Measurements from ENCODE around the gene NCS1. TPM values are rescaled to one million over a fixed set of nuclear protein-coding genes. Genes with fewer than 3 reads are reported as not detected.
A peak's percentile ranks its signal among the peaks of the same experiment; 100 is the strongest.

The NCS1 gene
- total and polyA plus RNA-seq, 2 donors (not counting 1 experiment from before 2014, with no cell fraction given): 44.9 to 52.0 TPM

DNA sequence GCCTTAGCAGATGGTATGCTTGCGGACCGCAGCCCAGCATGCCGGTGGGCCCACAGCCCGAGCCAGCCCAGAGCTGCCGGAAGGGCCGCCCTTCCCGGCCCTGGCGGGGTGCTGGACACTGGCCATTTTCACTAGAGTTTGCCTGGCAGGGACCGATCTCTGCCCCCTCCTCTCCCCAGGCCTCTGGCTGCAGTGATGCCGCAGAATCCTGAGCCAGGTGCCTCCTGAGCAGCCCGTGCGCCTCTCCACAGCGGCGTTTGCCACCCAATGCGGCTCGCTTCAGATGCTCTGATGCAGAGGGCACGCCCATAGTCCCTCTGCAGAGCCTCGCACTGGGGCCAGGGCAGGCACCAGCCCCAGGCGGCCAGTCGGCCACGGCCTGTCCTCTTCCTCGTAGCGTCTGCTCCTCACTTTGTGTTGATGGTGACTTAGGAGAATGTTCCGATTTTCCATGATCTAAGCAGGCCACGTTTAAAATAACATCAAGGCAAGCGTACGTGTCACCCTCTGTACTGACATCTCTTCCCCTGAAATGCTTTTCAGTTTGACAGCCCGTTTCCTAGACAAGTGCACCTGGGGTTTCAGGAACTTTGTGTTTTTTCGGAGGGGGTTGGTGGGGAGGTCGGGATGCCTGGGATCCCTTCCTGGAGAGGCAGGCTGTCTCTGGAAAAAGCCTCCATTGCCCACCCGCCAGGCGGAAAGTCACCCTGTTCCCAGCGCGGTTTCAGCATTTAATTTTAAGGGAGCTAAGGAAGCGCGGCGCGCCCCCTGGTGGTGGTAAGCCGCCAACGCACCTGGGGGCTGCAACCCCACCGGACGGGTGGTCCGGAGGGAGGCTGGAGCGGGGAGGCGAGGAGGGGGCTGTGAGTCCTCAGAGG is 63.6 kb downstream of the NCS1 start:
- peaks cover 9% of the 10 kb centered on the region for H3K36me3 ChIP-seq (ENCODE audit: control insufficient read depth, insufficient read depth, low read length)
- H2AFZ ChIP-seq (ENCODE audit: low read length): no peak overlapping the region
- no peak overlapping the region for H3K27ac ChIP-seq (ENCODE audit: insufficient read depth, low read length)
- no peak overlapping the region for H3K9ac ChIP-seq (ENCODE audit: insufficient read depth, low read length)
- TF ChIP-seq EZH2 (IDR thresholded peaks at IDR 0.05; ENCODE audit: low read length, missing control alignments): no peak
- TF ChIP-seq, protein P1, sequence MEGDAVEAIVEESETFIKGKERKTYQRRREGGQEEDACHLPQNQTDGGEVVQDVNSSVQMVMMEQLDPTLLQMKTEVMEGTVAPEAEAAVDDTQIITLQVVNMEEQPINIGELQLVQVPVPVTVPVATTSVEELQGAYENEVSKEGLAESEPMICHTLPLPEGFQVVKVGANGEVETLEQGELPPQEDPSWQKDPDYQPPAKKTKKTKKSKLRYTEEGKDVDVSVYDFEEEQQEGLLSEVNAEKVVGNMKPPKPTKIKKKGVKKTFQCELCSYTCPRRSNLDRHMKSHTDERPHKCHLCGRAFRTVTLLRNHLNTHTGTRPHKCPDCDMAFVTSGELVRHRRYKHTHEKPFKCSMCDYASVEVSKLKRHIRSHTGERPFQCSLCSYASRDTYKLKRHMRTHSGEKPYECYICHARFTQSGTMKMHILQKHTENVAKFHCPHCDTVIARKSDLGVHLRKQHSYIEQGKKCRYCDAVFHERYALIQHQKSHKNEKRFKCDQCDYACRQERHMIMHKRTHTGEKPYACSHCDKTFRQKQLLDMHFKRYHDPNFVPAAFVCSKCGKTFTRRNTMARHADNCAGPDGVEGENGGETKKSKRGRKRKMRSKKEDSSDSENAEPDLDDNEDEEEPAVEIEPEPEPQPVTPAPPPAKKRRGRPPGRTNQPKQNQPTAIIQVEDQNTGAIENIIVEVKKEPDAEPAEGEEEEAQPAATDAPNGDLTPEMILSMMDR (conservative IDR thresholded peaks at IDR 0.05 in 1 of 2, IDR thresholded peaks at IDR 0.05 in 1 of 2; ENCODE audit: low read depth in 1 of 2, low read length in 2 of 2): peak; percentile 92 to 97
- H3K27me3 ChIP-seq (ENCODE audit: control insufficient read depth, insufficient read depth, low read length): no peaks in the 10 kb centered on the region
- H3K4me2 ChIP-seq (ENCODE audit: extremely low read depth, insufficient read depth, low read length): peak overlapping the region; percentile 19
- H3K79me2 ChIP-seq (ENCODE audit: control insufficient read depth, insufficient read depth, low read length): no peaks in the 10 kb centered on the region
- no peak overlapping the region for H3K4me3 ChIP-seq (replicated peaks in 1 of 4; ENCODE audit: control extremely low read depth in 1 of 4, insufficient read depth in 1 of 4, low read depth in 3 of 4, low read length in 4 of 4)
- no peaks in the 10 kb centered on the region for H4K20me1 ChIP-seq (ENCODE audit: control insufficient read depth, extremely low read depth, insufficient read depth, low read length)
- peaks cover 7% of the 10 kb centered on the region for H3K4me1 ChIP-seq (ENCODE audit: control insufficient read depth, extremely low read depth, insufficient read depth, low read length)
- DNase-seq (ENCODE audit: low read depth in 2 of 2): peak; percentile 46 to 61
- H3K9me3 ChIP-seq (ENCODE audit: control insufficient read depth, insufficient read depth, low read depth, low read length): no peaks in the 10 kb centered on the region

DNA sequence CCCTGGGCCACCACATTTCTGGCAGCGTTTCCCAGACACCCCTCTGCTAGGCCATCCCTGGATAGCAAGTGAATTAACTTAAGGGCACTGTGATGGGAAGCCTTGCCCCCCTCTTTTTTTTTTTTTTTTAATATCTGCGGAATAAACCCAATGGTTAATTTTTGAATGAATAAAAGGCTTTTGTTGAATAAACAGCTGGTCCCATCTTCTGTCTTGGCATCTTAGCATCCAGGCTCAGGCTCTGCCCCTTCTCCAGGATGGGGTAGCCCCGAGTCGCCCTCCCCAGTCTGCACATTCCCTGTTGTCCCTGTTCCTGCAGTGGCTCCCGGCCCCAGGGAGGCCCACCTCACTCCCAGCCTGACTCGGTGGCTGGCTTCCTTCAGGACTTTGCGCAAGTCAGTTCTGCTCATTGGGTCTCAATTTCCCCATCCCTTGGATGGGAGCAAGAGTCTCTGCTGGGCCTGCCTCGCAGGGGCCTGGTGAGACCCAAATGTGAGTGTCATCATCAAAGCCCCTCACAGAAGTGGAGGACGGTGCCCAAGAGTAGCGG is 64.3 kb downstream of the NCS1 start:
- Histone ChIP-seq H3K27ac (ENCODE audit: insufficient read depth, low read length) (no peak overlapping the region), H3K4me2 (ENCODE audit: extremely low read depth, insufficient read depth, low read length) (no peak overlapping the region)

DNA sequence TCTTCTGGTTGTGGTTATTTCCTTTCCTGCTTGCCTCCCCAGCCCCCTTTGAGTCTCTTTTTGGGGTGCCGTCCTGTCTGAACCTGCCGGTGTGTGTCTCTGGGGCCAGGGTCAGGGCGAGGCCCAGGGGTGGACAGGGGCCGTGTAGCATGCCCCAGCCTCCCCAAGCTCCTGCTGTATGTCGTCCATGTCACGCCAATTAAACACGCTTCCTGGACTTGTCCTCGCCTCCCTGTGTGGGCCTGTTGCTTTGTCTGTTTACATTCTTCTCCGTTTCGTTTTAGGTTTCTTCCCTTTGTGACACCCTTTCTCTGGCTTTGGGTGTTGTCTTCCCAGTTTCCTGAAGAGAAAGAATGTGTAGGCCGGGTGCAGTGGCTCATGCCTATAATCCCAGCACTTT is 64.9 kb downstream of the NCS1 start:
- Histone ChIP-seq H3K27me3 (ENCODE audit: control insufficient read depth, insufficient read depth, low read length) (no peaks in the 10 kb centered on the region), H3K9ac (ENCODE audit: insufficient read depth, low read length) (no peak overlapping the region), H3K9me3 (ENCODE audit: control insufficient read depth, insufficient read depth, low read depth, low read length) (no peaks in the 10 kb centered on the region), H3K4me1 (ENCODE audit: control insufficient read depth, extremely low read depth, insufficient read depth, low read length) (peaks cover 7% of the 10 kb centered on the region), H3K79me2 (ENCODE audit: control insufficient read depth, insufficient read depth, low read length) (no peaks in the 10 kb centered on the region), H4K20me1 (ENCODE audit: control insufficient read depth, extremely low read depth, insufficient read depth, low read length) (no peaks in the 10 kb centered on the region), H3K27ac (ENCODE audit: insufficient read depth, low read length) (no peak overlapping the region), H3K4me3 (replicated peaks in 1 of 4; ENCODE audit: control extremely low read depth in 1 of 4, insufficient read depth in 1 of 4, low read depth in 3 of 4, low read length in 4 of 4) (no peak overlapping the region), H2AFZ (ENCODE audit: low read length) (no peak overlapping the region), H3K4me2 (ENCODE audit: extremely low read depth, insufficient read depth, low read length) (no peak overlapping the region), H3K36me3 (ENCODE audit: control insufficient read depth, insufficient read depth, low read length) (peaks cover 9% of the 10 kb centered on the region)
- DNase-seq (ENCODE audit: low read depth in 2 of 2): no peak
- TF ChIP-seq, protein P1 (conservative IDR thresholded peaks at IDR 0.05 in 1 of 2, IDR thresholded peaks at IDR 0.05 in 1 of 2; ENCODE audit: low read depth in 1 of 2, low read length in 2 of 2): no peak
- TF ChIP-seq EZH2 (IDR thresholded peaks at IDR 0.05; ENCODE audit: low read length, missing control alignments): no peak

More for the DNA sequence above, 64.3 kb downstream of the NCS1 start:
- no peak for DNase-seq (ENCODE audit: low read depth in 2 of 2)
- no peaks in the 10 kb centered on the region for H3K9me3 ChIP-seq (ENCODE audit: control insufficient read depth, insufficient read depth, low read depth, low read length)
- TF ChIP-seq EZH2 (IDR thresholded peaks at IDR 0.05; ENCODE audit: low read length, missing control alignments): no peak
- peaks cover 9% of the 10 kb centered on the region for H3K36me3 ChIP-seq (ENCODE audit: control insufficient read depth, insufficient read depth, low read length)
- H3K27me3 ChIP-seq (ENCODE audit: control insufficient read depth, insufficient read depth, low read length): no peaks in the 10 kb centered on the region
- no peaks in the 10 kb centered on the region for H4K20me1 ChIP-seq (ENCODE audit: control insufficient read depth, extremely low read depth, insufficient read depth, low read length)
- no peak overlapping the region for H3K9ac ChIP-seq (ENCODE audit: insufficient read depth, low read length)
- H2AFZ ChIP-seq (ENCODE audit: low read length): no peak overlapping the region
- H3K79me2 ChIP-seq (ENCODE audit: control insufficient read depth, insufficient read depth, low read length): no peaks in the 10 kb centered on the region
- H3K4me3 ChIP-seq (replicated peaks in 1 of 4; ENCODE audit: control extremely low read depth in 1 of 4, insufficient read depth in 1 of 4, low read depth in 3 of 4, low read length in 4 of 4): no peak overlapping the region
- H3K4me1 ChIP-seq (ENCODE audit: control insufficient read depth, extremely low read depth, insufficient read depth, low read length): peaks cover 7% of the 10 kb centered on the region

Data from fibroblast of lung (primary cell).